SK-N-SH (cell line): ENCODE measurements around the gene NFKBIE. TPM values are rescaled to one million over a fixed set of nuclear protein-coding genes. Genes with fewer than 3 reads are reported as not detected.

ENCODE experiments used
- CHD2 ChIP-seq: fragments of 150-350 bp; IDR thresholded peaks from 2 replicates; pipeline ENCODE4 v1.6.1; 2018; ENCODE audit warnings: low read length; ENCODE audit not compliant: partially characterized antibody
- ELF1 ChIP-seq: IDR thresholded peaks from 2 replicates; pipeline ENCODE4 v1.4.0; 2012
- EP300 ChIP-seq, 2 experiments: IDR thresholded peaks; 2 replicates each; pipeline versions ENCODE4 v1.4.0 to v1.6.1; 2012; ENCODE audit warnings: borderline replicate concordance in 1 of 2, low read depth in 1 of 2, low read length in 1 of 2
- EZH2phosphoT487 ChIP-seq: fragments of 200-600 bp; sonication (generic); IDR thresholded peaks from 2 replicates; pipeline ENCODE4 v1.6.1; 2017; ENCODE audit warnings: low read depth, mixed run types, mild to moderate bottlenecking, antibody characterized with exemption, moderate library complexity, borderline replicate concordance
- GABPA ChIP-seq: IDR thresholded peaks from 2 replicates; pipeline ENCODE4 v1.4.0; 2012; ENCODE audit warnings: low read depth, mild to moderate bottlenecking
- MEF2A ChIP-seq: IDR thresholded peaks from 2 replicates; pipeline ENCODE4 v1.4.0; 2012; ENCODE audit warnings: low read depth, borderline replicate concordance
- NFIC ChIP-seq: IDR thresholded peaks from 2 replicates; pipeline ENCODE4 v1.4.0; 2012; ENCODE audit warnings: borderline replicate concordance
- NRF1 ChIP-seq: IDR thresholded peaks from 2 replicates; pipeline ENCODE4 v1.6.1; 2012; ENCODE audit warnings: low read depth, mild to moderate bottlenecking, low read length
- POLR2AphosphoS5 ChIP-seq: IDR thresholded peaks from 2 replicates; pipeline ENCODE4 v1.6.1; 2012; ENCODE audit warnings: low read depth, low read length
- RCOR1 ChIP-seq: fragments of 150-350 bp; IDR thresholded peaks from 2 replicates; pipeline ENCODE4 v1.6.1; 2017; ENCODE audit warnings: antibody characterized with exemption, low read length
- RXRA ChIP-seq: IDR thresholded peaks from 2 replicates; pipeline ENCODE4 v1.4.0; 2012; ENCODE audit warnings: low read depth, mild to moderate bottlenecking, borderline replicate concordance
- SIN3A ChIP-seq: IDR thresholded peaks from 2 replicates; pipeline ENCODE4 v1.6.1; 2012; ENCODE audit warnings: low read depth, mild to moderate bottlenecking, low read length, moderate library complexity, borderline replicate concordance
- TCF12 ChIP-seq: IDR thresholded peaks from 2 replicates; pipeline ENCODE4 v1.4.0; 2012
- TEAD4 ChIP-seq: IDR thresholded peaks from 2 replicates; pipeline ENCODE4 v1.4.0; 2012; ENCODE audit warnings: mild to moderate bottlenecking, borderline replicate concordance; ENCODE audit not compliant: insufficient read depth
- polyA plus RNA-seq, 3 experiments: library from polyadenylated mRNA; depleted of rRNA; stranded (reverse); fragments of >200 nt; gene quantifications; 2 replicates each; pipeline ENCODE4 v1.2.3, GENCODE V29; 2012
- TF ChIP-seq, protein P1 (sequence below): IDR thresholded peaks from 2 replicates; pipeline ENCODE4 v1.4.0; 2012; ENCODE audit warnings: low read depth
- TF ChIP-seq, protein P2 (sequence below): fragments of 150-350 bp; IDR thresholded peaks from 2 replicates; pipeline ENCODE4 v1.6.1; 2017; ENCODE audit warnings: antibody characterized with exemption, low read length, low read depth, borderline replicate concordance
- TF ChIP-seq, protein P3 (sequence below): IDR thresholded peaks from 2 replicates; pipeline ENCODE4 v1.6.1; 2012; ENCODE audit warnings: mild to moderate bottlenecking, low read depth, low read length, moderate library complexity
- TF ChIP-seq, protein P4 (sequence below): IDR thresholded peaks from 2 replicates; pipeline ENCODE4; 2012

NFKBIE gene
- polyA plus RNA-seq, 1 of the 3 experiments (the other 2 are of a cell fraction), result 5.8 TPM

DNA sequence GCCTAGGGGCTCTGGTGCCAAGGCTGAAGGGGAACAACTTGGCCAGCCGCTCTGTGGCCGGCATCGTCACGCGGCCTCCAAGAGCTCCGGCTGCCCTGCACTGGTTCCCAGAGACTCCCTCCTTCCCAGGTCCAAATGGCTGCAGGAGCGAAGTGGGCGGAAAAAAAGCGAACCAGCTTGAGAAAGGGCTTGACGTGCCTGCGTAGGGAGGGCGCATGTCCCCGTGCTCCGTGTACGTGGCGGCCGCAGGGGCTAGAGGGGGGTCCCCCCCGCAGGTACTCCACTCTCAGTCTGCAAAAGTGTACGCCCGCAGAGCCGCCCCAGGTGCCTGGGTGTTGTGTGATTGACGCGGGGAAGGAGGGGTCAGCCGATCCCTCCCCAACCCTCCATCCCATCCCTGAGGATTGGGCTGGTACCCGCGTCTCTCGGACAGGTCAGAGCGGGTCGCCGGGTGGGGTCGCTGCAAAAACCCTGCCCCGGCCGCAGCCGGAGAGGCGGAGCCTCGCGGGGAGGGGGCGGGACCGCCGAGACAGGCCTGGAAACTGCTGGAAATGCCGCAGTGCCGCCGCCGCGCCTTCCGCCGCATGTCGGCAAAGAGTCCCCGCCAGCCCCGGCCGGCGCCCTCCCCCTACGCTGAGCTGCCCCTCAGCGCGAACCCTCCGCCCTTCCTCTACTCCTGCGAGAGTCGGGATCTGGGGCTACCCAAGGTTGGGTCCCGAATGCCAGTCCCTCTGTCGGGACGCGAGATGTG, 19.3 kb downstream of the NFKBIE start (continued):
- TF ChIP-seq TEAD4, result no peak
- TF ChIP-seq, protein P1, sequence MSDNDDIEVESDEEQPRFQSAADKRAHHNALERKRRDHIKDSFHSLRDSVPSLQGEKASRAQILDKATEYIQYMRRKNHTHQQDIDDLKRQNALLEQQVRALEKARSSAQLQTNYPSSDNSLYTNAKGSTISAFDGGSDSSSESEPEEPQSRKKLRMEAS, result peak; percentile 57
- TF ChIP-seq, protein P2, sequence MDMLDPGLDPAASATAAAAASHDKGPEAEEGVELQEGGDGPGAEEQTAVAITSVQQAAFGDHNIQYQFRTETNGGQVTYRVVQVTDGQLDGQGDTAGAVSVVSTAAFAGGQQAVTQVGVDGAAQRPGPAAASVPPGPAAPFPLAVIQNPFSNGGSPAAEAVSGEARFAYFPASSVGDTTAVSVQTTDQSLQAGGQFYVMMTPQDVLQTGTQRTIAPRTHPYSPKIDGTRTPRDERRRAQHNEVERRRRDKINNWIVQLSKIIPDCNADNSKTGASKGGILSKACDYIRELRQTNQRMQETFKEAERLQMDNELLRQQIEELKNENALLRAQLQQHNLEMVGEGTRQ, result no peak
- TF ChIP-seq MEF2A, result no peak
- TF ChIP-seq RCOR1, result no peak
- TF ChIP-seq, protein P3, sequence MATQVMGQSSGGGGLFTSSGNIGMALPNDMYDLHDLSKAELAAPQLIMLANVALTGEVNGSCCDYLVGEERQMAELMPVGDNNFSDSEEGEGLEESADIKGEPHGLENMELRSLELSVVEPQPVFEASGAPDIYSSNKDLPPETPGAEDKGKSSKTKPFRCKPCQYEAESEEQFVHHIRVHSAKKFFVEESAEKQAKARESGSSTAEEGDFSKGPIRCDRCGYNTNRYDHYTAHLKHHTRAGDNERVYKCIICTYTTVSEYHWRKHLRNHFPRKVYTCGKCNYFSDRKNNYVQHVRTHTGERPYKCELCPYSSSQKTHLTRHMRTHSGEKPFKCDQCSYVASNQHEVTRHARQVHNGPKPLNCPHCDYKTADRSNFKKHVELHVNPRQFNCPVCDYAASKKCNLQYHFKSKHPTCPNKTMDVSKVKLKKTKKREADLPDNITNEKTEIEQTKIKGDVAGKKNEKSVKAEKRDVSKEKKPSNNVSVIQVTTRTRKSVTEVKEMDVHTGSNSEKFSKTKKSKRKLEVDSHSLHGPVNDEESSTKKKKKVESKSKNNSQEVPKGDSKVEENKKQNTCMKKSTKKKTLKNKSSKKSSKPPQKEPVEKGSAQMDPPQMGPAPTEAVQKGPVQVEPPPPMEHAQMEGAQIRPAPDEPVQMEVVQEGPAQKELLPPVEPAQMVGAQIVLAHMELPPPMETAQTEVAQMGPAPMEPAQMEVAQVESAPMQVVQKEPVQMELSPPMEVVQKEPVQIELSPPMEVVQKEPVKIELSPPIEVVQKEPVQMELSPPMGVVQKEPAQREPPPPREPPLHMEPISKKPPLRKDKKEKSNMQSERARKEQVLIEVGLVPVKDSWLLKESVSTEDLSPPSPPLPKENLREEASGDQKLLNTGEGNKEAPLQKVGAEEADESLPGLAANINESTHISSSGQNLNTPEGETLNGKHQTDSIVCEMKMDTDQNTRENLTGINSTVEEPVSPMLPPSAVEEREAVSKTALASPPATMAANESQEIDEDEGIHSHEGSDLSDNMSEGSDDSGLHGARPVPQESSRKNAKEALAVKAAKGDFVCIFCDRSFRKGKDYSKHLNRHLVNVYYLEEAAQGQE, result no peak
- no peak for TF ChIP-seq EZH2phosphoT487
- no peak for TF ChIP-seq GABPA
- TF ChIP-seq NFIC, result no peak
- peak; percentile 35; the same call in 1 of the 2 replicates for TF ChIP-seq NRF1
- 0 out of 2 replicates have a peak, but pooled peaks have one; percentile 67 for TF ChIP-seq SIN3A
- no peak for TF ChIP-seq ELF1
- TF ChIP-seq RXRA, result no peak
- TF ChIP-seq POLR2AphosphoS5, result no peak; the same call in 1 of the 2 replicates
- peak; percentile 55 to 91; a peak in 3 of 4 replicates for TF ChIP-seq EP300 (IDR thresholded peaks at IDR 0.05; ENCODE audit: borderline replicate concordance in 1 of 2, low read depth in 1 of 2, low read length in 1 of 2)
- TF ChIP-seq TCF12, result no peak; the same call in 1 of the 2 replicates
- TF ChIP-seq CHD2, result peak; percentile 96
- TF ChIP-seq, protein P4, sequence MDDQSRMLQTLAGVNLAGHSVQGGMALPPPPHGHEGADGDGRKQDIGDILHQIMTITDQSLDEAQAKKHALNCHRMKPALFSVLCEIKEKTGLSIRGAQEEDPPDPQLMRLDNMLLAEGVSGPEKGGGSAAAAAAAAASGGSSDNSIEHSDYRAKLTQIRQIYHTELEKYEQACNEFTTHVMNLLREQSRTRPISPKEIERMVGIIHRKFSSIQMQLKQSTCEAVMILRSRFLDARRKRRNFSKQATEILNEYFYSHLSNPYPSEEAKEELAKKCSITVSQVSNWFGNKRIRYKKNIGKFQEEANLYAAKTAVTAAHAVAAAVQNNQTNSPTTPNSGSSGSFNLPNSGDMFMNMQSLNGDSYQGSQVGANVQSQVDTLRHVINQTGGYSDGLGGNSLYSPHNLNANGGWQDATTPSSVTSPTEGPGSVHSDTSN, result peak; percentile 86
